GM21390 (cell line): ENCODE data around the gene TGFBI.
"Not testable (repeated sequence)": the region's sequence is repeated elsewhere in the genome, so short reads cannot be mapped to it uniquely, and the experiment has no call there.

ENCODE experiments used
- ATAC-seq: cut with Tn5 transposase; IDR thresholded peaks from one replicate; pipeline ENCODE4 v1.9.1; 2021; ENCODE audit not compliant: unreplicated experiment

The TGFBI gene

GRCh38 chr5:136043551-136043950 lies 14.8 kb downstream of the TGFBI start:
- ATAC-seq, result no peak

- no peak for ATAC-seq
Observed at GRCh38 chr5:136043968-136044610, 15.3 kb downstream of the TGFBI start.

- not testable (repeated sequence) for ATAC-seq
Observed at GRCh38 chr5:136045026-136045425, 16.2 kb downstream of the TGFBI start.

- no peak for ATAC-seq
Observed at GRCh38 chr5:136046246-136046645, 17.5 kb downstream of the TGFBI start.

GRCh38 chr5:136047858-136048257 lies 19.1 kb downstream of the TGFBI start:
- no peak for ATAC-seq

GRCh38 chr5:136048966-136049365 lies 20.2 kb downstream of the TGFBI start:
- no peak for ATAC-seq

GRCh38 chr5:136051486-136052220 lies 22.9 kb downstream of the TGFBI start:
- ATAC-seq, result no peak

GRCh38 chr5:136052692-136053335 lies 24.0 kb downstream of the TGFBI start:
- ATAC-seq, result no peak

GRCh38 chr5:136053336-136054141 lies 24.8 kb downstream of the TGFBI start:
- no peak for ATAC-seq

GRCh38 chr5:136054142-136055019 lies 25.6 kb downstream of the TGFBI start:
- ATAC-seq, result no peak

GRCh38 chr5:136055612-136056309 lies 27.0 kb downstream of the TGFBI start:
- ATAC-seq, result no peak

GRCh38 chr5:136056336-136056735 lies 27.5 kb downstream of the TGFBI start:
- no peak for ATAC-seq

GRCh38 chr5:136056771-136057335 lies 28.1 kb downstream of the TGFBI start:
- no peak for ATAC-seq

- no peak for ATAC-seq
Observed at GRCh38 chr5:136057401-136058038, 28.7 kb downstream of the TGFBI start.

GRCh38 chr5:136058039-136058971 lies 29.5 kb downstream of the TGFBI start:
- ATAC-seq, result no peak

GRCh38 chr5:136058972-136059354 lies 30.2 kb downstream of the TGFBI start:
- ATAC-seq, result no peak

GRCh38 chr5:136060963-136061362 lies 32.2 kb downstream of the TGFBI start:
- ATAC-seq, result no peak
